OCI-LY1 (cell line): ENCODE measurements around the gene RAB36.

ENCODE experiments used
- CTCF ChIP-seq: fragments of 200-600 bp; sonication (generic), shearing (Covaris generic); IDR thresholded peaks from 2 replicates; pipeline ENCODE4 v1.5.1; 2017; ENCODE audit warnings: mild to moderate bottlenecking, antibody characterized with exemption, low read length, moderate library complexity, mixed read lengths
- EZH2 ChIP-seq: fragments of 200-600 bp; sonication (generic), shearing (Covaris generic); IDR thresholded peaks from 2 replicates; pipeline ENCODE4 v1.8.0; 2017; ENCODE audit warnings: borderline replicate concordance, mixed run types, mild to moderate bottlenecking, antibody characterized with exemption, low read length, moderate library complexity, mixed read lengths

GRCh38 chr22:23110190-23110921 is 34.9 kb upstream of the RAB36 start:
- no peak for TF ChIP-seq CTCF
- TF ChIP-seq EZH2 = no peak
